Naive thymus-derived CD4-positive, alpha-beta T cell (primary cell): ENCODE data around the gene MIAT. TPM values are rescaled to one million over a fixed set of nuclear protein-coding genes. Genes with fewer than 3 reads are reported as not detected.

ENCODE experiments used
- ATAC-seq: fragments of 150-1000 bp; cut with Tn5 transposase; 2 replicates; pipeline ENCODE4 v1.10.0; 2021; ENCODE audit warnings: mild to moderate bottlenecking, moderate library complexity
- CTCF ChIA-PET: fragments of 350-600 bp; sonication (Branson Sonifier 250); formaldehyde crosslinking; loops from one replicate; lab custom pipeline; 2021; ENCODE audit warnings: antibody characterized with exemption; lab: Charles Lee
- POLR2A ChIA-PET: fragments of 350-600 bp; sonication (Branson Sonifier 250); formaldehyde crosslinking; loops from one replicate; lab custom pipeline; 2021; ENCODE audit warnings: antibody characterized with exemption, inconsistent platforms; lab: Charles Lee
- DNase-seq, 9 donors: peaks; one replicate each; pipeline versions ENCODE4 v3.0.0 to v3.0.0-alpha.2; 2020 to 2022; ENCODE audit warnings: mixed read lengths in 1 of 9
- H3K27ac ChIP-seq: one replicate; pipeline ENCODE4 v1.7.0; 2013; ENCODE audit warnings: mild to moderate bottlenecking, low read depth, low read length, moderate library complexity
- H3K27me3 ChIP-seq, 2 donors: one replicate each; pipeline ENCODE4 v1.7.0; 2013; ENCODE audit warnings: low read length in 2 of 2, mild to moderate bottlenecking in 2 of 2, moderate library complexity in 2 of 2; ENCODE audit not compliant: control insufficient read depth in 2 of 2, insufficient read depth in 2 of 2
- H3K36me3 ChIP-seq, 3 experiments: 1 replicate in 2 of 3; 2 replicates in 1 of 3; pipeline ENCODE4 v1.7.0; 2013; ENCODE audit warnings: low read length in 3 of 3, mild to moderate bottlenecking in 3 of 3, moderate library complexity in 1 of 3; ENCODE audit not compliant: insufficient read depth in 3 of 3, control insufficient read depth in 2 of 3
- H3K4me1 ChIP-seq, 2 donors: one replicate each; pipeline ENCODE4 v1.7.0; 2013; ENCODE audit warnings: low read length in 2 of 2, mild to moderate bottlenecking in 2 of 2, moderate library complexity in 1 of 2; ENCODE audit not compliant: control insufficient read depth in 2 of 2, insufficient read depth in 2 of 2
- H3K4me3 ChIP-seq: 2 replicates; pipeline ENCODE4 v1.7.0; 2013; ENCODE audit warnings: mild to moderate bottlenecking, low read length
- H3K9me3 ChIP-seq, 3 experiments: 1 replicate in 2 of 3; 2 replicates in 1 of 3; pipeline ENCODE4 v1.7.0; 2013; ENCODE audit warnings: low read length in 3 of 3; ENCODE audit not compliant: control insufficient read depth in 2 of 3
- H3K27ac Mint-ChIP-seq, 9 donors: one replicate each; pipeline ENCODE4 v1.8.0; 2020 to 2022; ENCODE audit warnings: mixed read lengths in 9 of 9, mild to moderate bottlenecking in 8 of 9, moderate library complexity in 5 of 9, inconsistent platforms in 2 of 9
- H3K27me3 Mint-ChIP-seq, 5 donors: one replicate each; pipeline ENCODE4 v1.8.0; 2021 to 2022; ENCODE audit warnings: mixed read lengths in 5 of 5, mild to moderate bottlenecking in 1 of 5
- H3K36me3 Mint-ChIP-seq, 5 donors: one replicate each; pipeline ENCODE4 v1.8.0; 2020 to 2022; ENCODE audit warnings: mixed read lengths in 5 of 5, mild to moderate bottlenecking in 3 of 5, inconsistent platforms in 1 of 5
- H3K4me1 Mint-ChIP-seq, 7 donors: one replicate each; pipeline ENCODE4 v1.8.0; 2020 to 2022; ENCODE audit warnings: mixed read lengths in 7 of 7, mild to moderate bottlenecking in 3 of 7, inconsistent platforms in 1 of 7
- H3K4me3 Mint-ChIP-seq, 10 donors: one replicate each; pipeline ENCODE4 v1.8.0; 2020 to 2022; ENCODE audit warnings: mild to moderate bottlenecking in 10 of 10, mixed read lengths in 10 of 10, moderate library complexity in 6 of 10, inconsistent platforms in 2 of 10
- H3K9me3 Mint-ChIP-seq, 11 donors: one replicate each; pipeline ENCODE4 v1.8.0; 2020 to 2022; ENCODE audit warnings: mixed read lengths in 11 of 11, mild to moderate bottlenecking in 4 of 11, inconsistent platforms in 1 of 11, moderate library complexity in 1 of 11
- intact Hi-C, 2 donors: fragments of 100-400 bp; cut with micrococcal nuclease; formaldehyde crosslinking; loops; one replicate each; pipeline ENCODE4 v1.15.1; 2023
- polyA plus RNA-seq, 2 donors: library from polyadenylated mRNA; unstranded; fragments of 300-500 nt; fragmentation: Illumina TruSeq; gene quantifications; one replicate each; pipeline ENCODE4 v1.2.3, GENCODE V29; 2021
- total RNA-seq, 6 experiments: library from RNA in 5 of 6; stranded (reverse) in 5 of 6; gene quantifications; 1 replicate in 5 of 6; 2 replicates in 1 of 6; pipeline ENCODE4 v1.2.3 and lab custom pipeline; 2021 to 2026

MIAT gene
- total and polyA plus RNA-seq, 7 experiments from 2014 or later, result 0.05 to 156 (median 35.8) TPM

- Histone ChIP-seq H3K27ac (no peak within 1 kb of the TSS), H3K4me3 (no peak within 1 kb of the TSS), H3K9me3 (no peaks in the 10 kb centered on the region), H3K27me3 (no peaks in the 10 kb centered on the region), H3K4me1 (no peaks in the 10 kb centered on the region), H3K36me3 (no peaks in the 10 kb centered on the region)
- intact Hi-C loops, result no loop called here
- Mint-ChIP-seq H3K4me3 (no peak within 1 kb of the TSS), H3K27me3 (peaks cover 0 to 19% (median 7%) of the 10 kb centered on the region in 5 donors), H3K4me1 (peaks cover 0 to 25% (median 0%) of the 10 kb centered on the region in 7 donors), H3K9me3 (no peaks in the 10 kb centered on the region), H3K36me3 (no peaks in the 10 kb centered on the region), H3K27ac (peak within 1 kb of the TSS in 3 of 9 donors; percentile 23 to 60 (median 53))
- POLR2A ChIA-PET, result no interaction called here
- CTCF ChIA-PET, result no interaction called here
- DNase-seq, result no peak
- ATAC-seq, result peak; percentile 52
Observed at GRCh38 chr22:26617271-26618199, 39.9 kb upstream of the MIAT start, which contains the start of gene CRYBB1. TSS of gene CRYBB1 (minus strand) at chr22:26618027. CDS start at chr22:26616319, 1,708 bp downstream.

GRCh38 chr22:26618455-26618854 is 38.9 kb upstream of the MIAT start:
- Mint-ChIP-seq H3K9me3 (peaks cover 0 to 4% (median 0%) of the 10 kb centered on the region in 11 donors), H3K27me3 (peaks cover 0 to 14% (median 0%) of the 10 kb centered on the region in 5 donors), H3K27ac (no peak overlapping the region), H3K4me3 (no peak overlapping the region), H3K36me3 (no peaks in the 10 kb centered on the region), H3K4me1 (peaks cover 0 to 24% (median 0%) of the 10 kb centered on the region in 7 donors)
- H3K36me3 ChIP-seq, result no peaks in the 10 kb centered on the region
- H3K27ac ChIP-seq, result no peak overlapping the region
- CTCF ChIA-PET, result no interaction called here
- intact Hi-C loops, result no loop called here
- no peaks in the 10 kb centered on the region for H3K27me3 ChIP-seq
- ATAC-seq, result no peak
- DNase-seq, result no peak
- no peak overlapping the region for H3K4me3 ChIP-seq
- H3K4me1 ChIP-seq, result no peaks in the 10 kb centered on the region
- no peaks in the 10 kb centered on the region for H3K9me3 ChIP-seq
- POLR2A ChIA-PET, result no interaction called here

- no peaks in the 10 kb centered on the region for H3K9me3 ChIP-seq
- ChIA-PET CTCF (no interaction called here), POLR2A (no interaction called here)
- ATAC-seq (no peak), DNase-seq (no peak)
- intact Hi-C loops, result no loop called here
- Mint-ChIP-seq H3K36me3 (no peaks in the 10 kb centered on the region), H3K27ac (no peak overlapping the region), H3K9me3 (peaks cover 0 to 10% (median 0%) of the 10 kb centered on the region in 11 donors), H3K27me3 (peaks cover 0 to 10% (median 0%) of the 10 kb centered on the region in 5 donors), H3K4me1 (peaks cover 0 to 23% (median 0%) of the 10 kb centered on the region in 7 donors), H3K4me3 (no peak overlapping the region)
- H3K27ac ChIP-seq, result no peak overlapping the region
- H3K4me1 ChIP-seq, result no peaks in the 10 kb centered on the region
- no peak overlapping the region for H3K4me3 ChIP-seq
- no peaks in the 10 kb centered on the region for H3K36me3 ChIP-seq
- no peaks in the 10 kb centered on the region for H3K27me3 ChIP-seq
Observed at GRCh38 chr22:26619510-26619909, 37.9 kb upstream of the MIAT start.

GRCh38 chr22:26620197-26620596 is 37.2 kb upstream of the MIAT start:
- Histone ChIP-seq H3K36me3 (no peaks in the 10 kb centered on the region), H3K4me3 (no peak overlapping the region), H3K27ac (no peak overlapping the region), H3K9me3 (no peaks in the 10 kb centered on the region), H3K4me1 (no peaks in the 10 kb centered on the region), H3K27me3 (no peaks in the 10 kb centered on the region)
- ChIA-PET CTCF (no interaction called here), POLR2A (no interaction called here)
- peaks cover 0 to 10% (median 0%) of the 10 kb centered on the region in 5 donors for H3K27me3 Mint-ChIP-seq
- no peak overlapping the region for H3K4me3 Mint-ChIP-seq
- H3K27ac Mint-ChIP-seq, result peak overlapping the region in 1 of 9 donors; percentile 25
- H3K4me1 Mint-ChIP-seq, result peaks cover 0 to 21% (median 0%) of the 10 kb centered on the region in 7 donors
- H3K36me3 Mint-ChIP-seq, result no peaks in the 10 kb centered on the region
- intact Hi-C loops, result no loop called here
- no peak for ATAC-seq
- peaks cover 0 to 12% (median 0%) of the 10 kb centered on the region in 11 donors for H3K9me3 Mint-ChIP-seq
- no peak for DNase-seq

GRCh38 chr22:26621663-26622062 is 35.7 kb upstream of the MIAT start, which contains the start of gene CRYBA4:
TSS of gene CRYBA4 (plus strand) at chr22:26621963. CDS start at chr22:26622597, 634 bp downstream.
- no peak within 1 kb of the TSS for H3K27ac ChIP-seq
- ATAC-seq (no peak), DNase-seq (no peak)
- H3K36me3 ChIP-seq, result no peaks in the 10 kb centered on the region
- H3K9me3 ChIP-seq, result no peaks in the 10 kb centered on the region
- Mint-ChIP-seq H3K27ac (no peak within 1 kb of the TSS), H3K36me3 (no peaks in the 10 kb centered on the region), H3K4me1 (peaks cover 0 to 11% (median 0%) of the 10 kb centered on the region in 7 donors), H3K9me3 (peaks cover 0 to 12% (median 0%) of the 10 kb centered on the region in 11 donors), H3K4me3 (no peak within 1 kb of the TSS), H3K27me3 (peaks cover 0 to 7% (median 0%) of the 10 kb centered on the region in 5 donors)
- CTCF ChIA-PET, result no interaction called here
- no peak within 1 kb of the TSS for H3K4me3 ChIP-seq
- POLR2A ChIA-PET, result interaction anchor here (1.0 kb wide), 1 partner anchor 10 kb away, joined by 5 read pairs; no protein-coding TSS in a partner anchor
- intact Hi-C loops, result no loop called here
- no peaks in the 10 kb centered on the region for H3K27me3 ChIP-seq
- H3K4me1 ChIP-seq, result no peaks in the 10 kb centered on the region

- Histone ChIP-seq H3K4me3 (no peak overlapping the region), H3K36me3 (no peaks in the 10 kb centered on the region), H3K27ac (no peak overlapping the region), H3K9me3 (no peaks in the 10 kb centered on the region), H3K4me1 (peaks cover 0 to 8% of the 10 kb centered on the region in 2 donors), H3K27me3 (no peaks in the 10 kb centered on the region)
- Mint-ChIP-seq H3K4me1 (peaks cover 0 to 18% (median 5%) of the 10 kb centered on the region in 7 donors), H3K36me3 (no peaks in the 10 kb centered on the region), H3K4me3 (no peak overlapping the region), H3K27ac (no peak overlapping the region), H3K9me3 (peaks cover 0 to 12% (median 0%) of the 10 kb centered on the region in 11 donors), H3K27me3 (peaks cover 0 to 7% (median 0%) of the 10 kb centered on the region in 5 donors)
- ChIA-PET CTCF (no interaction called here), POLR2A (no interaction called here)
- ATAC-seq (no peak), DNase-seq (no peak)
- intact Hi-C loops, result no loop called here
Observed at GRCh38 chr22:26623984-26624383, 33.4 kb upstream of the MIAT start.
